ENCODE results near the gene ZNF814.
"Not testable (repeated sequence)": the region's sequence is repeated elsewhere in the genome, so short reads cannot be mapped to it uniquely, and the experiment has no call there.

Gene ZNF814

GRCh38 chr19:57813919-57814504 lies 74.8 kb downstream of the ZNF814 start:
- Histone ChIP-seq H4K20me1 (peaks cover 0 to 32% (median 15%) of the 10 kb centered on the region in 11 experiments; a peak in 11 of 22 replicates), H3K36me3 (peaks cover 15 to 38% (median 26%) of the 10 kb centered on the region in 11 experiments), H3K4me1 (peaks cover 38 to 46% (median 44%) of the 10 kb centered on the region in 10 experiments), H3K27me3 (no peaks in the 10 kb centered on the region), H3K4me3 (peak overlapping the region; percentile 76 to 89 (median 84)), H3K27ac (peak overlapping the region; percentile 63 to 80 (median 71)), H3K9ac (peak overlapping the region; percentile 74 to 88 (median 84)), H3K9me3 (replicated peaks in 1 of 11) (no peaks in the 10 kb centered on the region), H3K4me2 (peak overlapping the region; percentile 83 to 97 (median 92))
- no peak for TF ChIP-seq Cebpa-rat (IDR thresholded peaks at IDR 0.05)

- not testable (repeated sequence) for H3K9me3 ChIP-seq (replicated peaks in 1 of 11); H3K27me3 ChIP-seq
- peak overlapping the region in 5 of 11 experiments; percentile 61 to 87 (median 82); a peak in 6 of 22 replicates for H3K9ac ChIP-seq
- H3K4me2 ChIP-seq: peak overlapping the region; percentile 83 to 97 (median 92)
- H3K4me1 ChIP-seq: peaks cover 30 to 38% (median 36%) of the 10 kb centered on the region in 10 experiments
- peaks cover 20 to 46% (median 32%) of the 10 kb centered on the region in 11 experiments for H3K36me3 ChIP-seq
- H3K27ac ChIP-seq: peak overlapping the region in 8 of 11 experiments; percentile 2 to 52 (median 11); a peak in 7 of 22 replicates
- H4K20me1 ChIP-seq: peaks cover 0 to 34% (median 15%) of the 10 kb centered on the region in 11 experiments; a peak in 11 of 22 replicates
- H3K4me3 ChIP-seq: peak overlapping the region; percentile 76 to 89 (median 84)
Observed at GRCh38 chr19:57812975-57813820, 75.6 kb downstream of the ZNF814 start.

- peaks cover 0 to 44% (median 15%) of the 10 kb centered on the region in 11 experiments; a peak in 12 of 22 replicates for H4K20me1 ChIP-seq
- H3K4me3 ChIP-seq: peak overlapping the region in 1 of 10 experiments; percentile 28; a peak in 2 of 20 replicates
- TF ChIP-seq Cebpa-rat (IDR thresholded peaks at IDR 0.05): no peak
- H3K4me2 ChIP-seq: peak overlapping the region; percentile 6 to 97 (median 83); a peak in 20 of 22 replicates
- H3K4me1 ChIP-seq: peaks cover 24 to 35% (median 29%) of the 10 kb centered on the region in 10 experiments
- H3K27ac ChIP-seq: peak overlapping the region in 7 of 11 experiments; percentile 2 to 52 (median 14); a peak in 8 of 22 replicates
- H3K27me3 ChIP-seq: no peaks in the 10 kb centered on the region
- peak overlapping the region in 3 of 11 experiments; percentile 9 to 61 (median 55); a peak in 4 of 22 replicates for H3K9ac ChIP-seq
- peaks cover 29 to 56% (median 42%) of the 10 kb centered on the region in 11 experiments for H3K36me3 ChIP-seq
- no peaks in the 10 kb centered on the region for H3K9me3 ChIP-seq (replicated peaks in 1 of 11)
Observed at GRCh38 chr19:57812226-57812625, 76.6 kb downstream of the ZNF814 start.

GRCh38 chr19:57810410-57811295 lies 78.2 kb downstream of the ZNF814 start:
- not testable (repeated sequence) for H3K27ac ChIP-seq; H3K4me3 ChIP-seq; H3K9me3 ChIP-seq (replicated peaks in 1 of 11); H3K4me2 ChIP-seq; H3K9ac ChIP-seq; H3K27me3 ChIP-seq
- Histone ChIP-seq H3K4me1 (peaks cover 24 to 36% (median 30%) of the 10 kb centered on the region in 10 experiments), H3K36me3 (peaks cover 43 to 71% (median 56%) of the 10 kb centered on the region in 11 experiments), H4K20me1 (peaks cover under 1 to 58% (median 24%) of the 10 kb centered on the region in 11 experiments; a peak in 12 of 22 replicates)

GRCh38 chr19:57807541-57807940 lies 81.3 kb downstream of the ZNF814 start:
- H3K4me3 ChIP-seq: no peak overlapping the region
- no peak overlapping the region for H3K4me2 ChIP-seq
- H3K4me1 ChIP-seq: peaks cover 7 to 35% (median 17%) of the 10 kb centered on the region in 10 experiments
- TF ChIP-seq Cebpa-rat (IDR thresholded peaks at IDR 0.05): no peak
- H3K9ac ChIP-seq: no peak overlapping the region
- H3K27ac ChIP-seq: no peak overlapping the region
- peaks cover 48 to 75% (median 64%) of the 10 kb centered on the region in 11 experiments for H3K36me3 ChIP-seq
- H3K27me3 ChIP-seq: no peaks in the 10 kb centered on the region
- H3K9me3 ChIP-seq (replicated peaks in 1 of 11): no peaks in the 10 kb centered on the region
- H4K20me1 ChIP-seq: peaks cover 5 to 83% (median 41%) of the 10 kb centered on the region in 11 experiments; a peak in 17 of 22 replicates

DNA sequence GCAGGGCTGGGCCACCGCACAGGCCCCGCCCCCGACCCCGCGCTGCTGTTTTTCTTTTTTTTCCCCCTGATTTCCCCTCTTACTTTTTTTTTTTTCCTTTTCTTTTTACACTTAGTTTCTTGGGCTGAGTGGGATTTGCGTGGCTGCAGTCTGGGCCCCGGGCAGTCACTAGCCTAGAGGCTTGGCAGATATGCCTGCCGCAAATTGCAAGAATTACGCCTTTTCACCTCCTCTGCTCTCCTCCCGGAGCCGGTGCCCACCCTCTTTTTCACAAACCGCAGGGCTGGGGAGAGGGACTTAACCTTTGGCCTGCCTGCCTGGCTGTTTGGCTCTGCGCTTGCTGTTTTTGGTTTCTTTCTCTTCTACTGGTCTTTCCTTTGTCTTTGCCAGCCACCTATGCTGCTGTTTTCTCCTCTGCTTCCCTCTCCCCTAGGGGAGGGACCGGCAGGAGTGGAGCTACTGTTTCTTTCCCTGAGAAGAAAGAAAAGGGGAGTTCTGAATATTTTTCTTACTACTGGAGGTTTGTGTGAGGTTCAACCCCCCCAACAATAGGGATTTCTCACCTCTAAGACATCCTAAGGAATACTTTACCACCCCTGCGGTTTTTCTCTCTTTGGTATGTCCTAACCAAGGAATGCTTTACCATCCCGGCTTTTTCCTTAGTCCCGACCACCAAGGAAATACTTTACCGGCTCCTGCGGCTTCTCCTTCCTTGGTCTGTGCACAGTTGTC lies 85.1 kb downstream of the ZNF814 start:
- Histone ChIP-seq H3K9ac (peak overlapping the region; percentile 7 to 76 (median 57); a peak in 20 of 22 replicates), H3K27ac (peak overlapping the region; percentile 4 to 65 (median 43); a peak in 15 of 22 replicates), H3K4me3 (peak overlapping the region; percentile 30 to 62 (median 44)), H3K36me3 (peaks cover 38 to 66% (median 55%) of the 10 kb centered on the region in 11 experiments), H4K20me1 (peaks cover 5 to 96% (median 39%) of the 10 kb centered on the region in 11 experiments; a peak in 16 of 22 replicates), H3K27me3 (no peaks in the 10 kb centered on the region), H3K4me2 (peak overlapping the region; percentile 35 to 86 (median 73)), H3K9me3 (replicated peaks in 1 of 11) (no peaks in the 10 kb centered on the region), H3K4me1 (peaks cover 0 to 52% (median 13%) of the 10 kb centered on the region in 10 experiments; a peak in 17 of 20 replicates)
- no peak for TF ChIP-seq Cebpa-rat (IDR thresholded peaks at IDR 0.05)

DNA sequence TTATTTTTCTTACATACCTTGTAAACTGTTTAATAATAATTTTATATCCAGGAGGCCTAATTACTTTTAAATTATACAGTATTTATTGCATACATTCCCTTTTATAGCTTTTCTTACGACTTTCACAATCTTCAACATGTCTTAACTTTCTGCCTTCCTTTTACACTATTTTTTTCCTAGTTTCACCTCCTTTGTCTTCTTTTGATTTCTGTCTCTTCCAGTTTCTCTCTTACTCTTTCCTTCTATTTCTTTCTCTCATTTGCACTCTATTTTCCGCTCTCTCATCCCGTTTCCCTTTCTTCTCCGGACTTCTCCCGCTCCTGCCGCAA lies 85.6 kb downstream of the ZNF814 start:
- Histone ChIP-seq H3K9me3 (replicated peaks in 1 of 11) (no peaks in the 10 kb centered on the region), H3K4me2 (peak overlapping the region; percentile 35 to 86 (median 73)), H3K27ac (peak overlapping the region in 10 of 11 experiments; percentile 4 to 65 (median 43); a peak in 9 of 22 replicates), H3K4me3 (peak overlapping the region; percentile 30 to 62 (median 44)), H3K36me3 (peaks cover 34 to 62% (median 50%) of the 10 kb centered on the region in 11 experiments), H3K4me1 (peaks cover 0 to 57% (median 17%) of the 10 kb centered on the region in 10 experiments; a peak in 17 of 20 replicates), H3K27me3 (no peaks in the 10 kb centered on the region), H3K9ac (peak overlapping the region; percentile 7 to 76 (median 57); a peak in 20 of 22 replicates), H4K20me1 (peaks cover 5 to 94% (median 39%) of the 10 kb centered on the region in 11 experiments; a peak in 16 of 22 replicates)
- no peak for TF ChIP-seq Cebpa-rat (IDR thresholded peaks at IDR 0.05)
